Measurements from ENCODE around the gene TSPAN32. TPM values are rescaled to one million over a fixed set of nuclear protein-coding genes. Genes with fewer than 3 reads are reported as not detected.
"Not testable (repeated sequence)": the region's sequence is repeated elsewhere in the genome, so short reads cannot be mapped to it uniquely, and the experiment has no call there.

The TSPAN32 gene
- total RNA-seq, 1 experiment from 2014 or later, result not detected

DNA sequence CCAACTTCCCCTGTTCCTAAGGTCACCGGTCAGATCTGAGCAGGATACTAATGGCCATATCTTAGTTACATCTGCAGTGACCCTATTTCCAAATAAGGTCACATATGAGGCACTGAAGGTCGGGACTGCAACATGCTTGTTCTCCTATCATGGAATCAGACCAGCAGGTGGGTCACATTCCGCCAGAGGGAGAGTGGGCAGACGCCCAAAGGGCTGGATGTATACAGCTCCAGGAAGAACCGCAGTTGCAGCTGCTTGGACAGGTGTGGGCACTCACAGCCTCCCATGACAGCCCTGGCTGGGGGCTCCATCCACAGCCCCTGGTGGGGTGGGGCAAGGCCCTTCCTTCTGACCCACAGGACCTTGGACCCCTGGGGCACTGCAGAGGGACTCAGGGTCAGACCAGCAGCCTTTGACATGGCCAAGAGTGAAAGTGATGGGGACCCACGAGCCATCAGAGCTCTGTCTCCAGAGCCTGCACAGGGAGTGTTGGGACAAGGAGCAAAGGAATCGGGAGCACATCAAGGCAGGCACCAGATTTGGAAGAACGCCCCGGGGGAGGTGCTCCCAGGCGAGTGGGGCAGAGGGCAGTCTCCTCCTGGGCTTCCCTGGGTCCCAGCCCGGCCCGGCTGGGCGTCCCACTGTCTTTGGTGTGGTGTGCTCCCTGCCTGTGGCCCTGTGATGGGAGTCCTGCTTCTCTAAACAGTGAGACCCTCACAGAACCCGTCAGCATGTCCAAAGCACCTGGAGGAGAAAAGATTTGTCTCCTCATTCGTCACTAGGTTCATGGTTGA lies 62.0 kb downstream of the TSPAN32 start:
- Histone ChIP-seq H3K27ac (ENCODE audit: low read length) (no peak overlapping the region), H3K4me1 (ENCODE audit: control insufficient read depth, insufficient read depth, low read length) (no peaks in the 10 kb centered on the region), H3K9me3 (ENCODE audit: control insufficient read depth, insufficient read depth, low read depth, low read length) (no peaks in the 10 kb centered on the region), H3K27me3 (ENCODE audit: control insufficient read depth, insufficient read depth, low read length) (no peaks in the 10 kb centered on the region; the same call in 1 of the 2 replicates), H3K36me3 (ENCODE audit: control insufficient read depth, insufficient read depth, low read length) (no peaks in the 10 kb centered on the region), H3K4me3 (ENCODE audit: low read depth in 2 of 2, low read length in 2 of 2) (no peak overlapping the region)
- intact Hi-C loops (cut with micrococcal nuclease; ENCODE audit: unreplicated experiment) (no loop called here), in situ Hi-C loops (cut with HindIII; ENCODE audit: low pct_unique_long_range_greater_than_20kb, low sequenced_read_pairs) (no loop called here)
- DNase-seq (ENCODE audit: low read depth, low spot score), result no peak
- TF ChIP-seq, protein P1, sequence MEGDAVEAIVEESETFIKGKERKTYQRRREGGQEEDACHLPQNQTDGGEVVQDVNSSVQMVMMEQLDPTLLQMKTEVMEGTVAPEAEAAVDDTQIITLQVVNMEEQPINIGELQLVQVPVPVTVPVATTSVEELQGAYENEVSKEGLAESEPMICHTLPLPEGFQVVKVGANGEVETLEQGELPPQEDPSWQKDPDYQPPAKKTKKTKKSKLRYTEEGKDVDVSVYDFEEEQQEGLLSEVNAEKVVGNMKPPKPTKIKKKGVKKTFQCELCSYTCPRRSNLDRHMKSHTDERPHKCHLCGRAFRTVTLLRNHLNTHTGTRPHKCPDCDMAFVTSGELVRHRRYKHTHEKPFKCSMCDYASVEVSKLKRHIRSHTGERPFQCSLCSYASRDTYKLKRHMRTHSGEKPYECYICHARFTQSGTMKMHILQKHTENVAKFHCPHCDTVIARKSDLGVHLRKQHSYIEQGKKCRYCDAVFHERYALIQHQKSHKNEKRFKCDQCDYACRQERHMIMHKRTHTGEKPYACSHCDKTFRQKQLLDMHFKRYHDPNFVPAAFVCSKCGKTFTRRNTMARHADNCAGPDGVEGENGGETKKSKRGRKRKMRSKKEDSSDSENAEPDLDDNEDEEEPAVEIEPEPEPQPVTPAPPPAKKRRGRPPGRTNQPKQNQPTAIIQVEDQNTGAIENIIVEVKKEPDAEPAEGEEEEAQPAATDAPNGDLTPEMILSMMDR (IDR thresholded peaks at IDR 0.05), result no peak
- TF ChIP-seq SIN3A (IDR thresholded peaks at IDR 0.05; ENCODE audit: borderline replicate concordance, insufficient read depth, low read depth, low read length), result no peak
- no peak for TF ChIP-seq TCF7L2 (IDR thresholded peaks at IDR 0.05; ENCODE audit: low read depth, low read length)
- TF ChIP-seq POLR2AphosphoS5 (IDR thresholded peaks at IDR 0.05; ENCODE audit: low read depth, low read length), result no peak
- TF ChIP-seq, protein P2, sequence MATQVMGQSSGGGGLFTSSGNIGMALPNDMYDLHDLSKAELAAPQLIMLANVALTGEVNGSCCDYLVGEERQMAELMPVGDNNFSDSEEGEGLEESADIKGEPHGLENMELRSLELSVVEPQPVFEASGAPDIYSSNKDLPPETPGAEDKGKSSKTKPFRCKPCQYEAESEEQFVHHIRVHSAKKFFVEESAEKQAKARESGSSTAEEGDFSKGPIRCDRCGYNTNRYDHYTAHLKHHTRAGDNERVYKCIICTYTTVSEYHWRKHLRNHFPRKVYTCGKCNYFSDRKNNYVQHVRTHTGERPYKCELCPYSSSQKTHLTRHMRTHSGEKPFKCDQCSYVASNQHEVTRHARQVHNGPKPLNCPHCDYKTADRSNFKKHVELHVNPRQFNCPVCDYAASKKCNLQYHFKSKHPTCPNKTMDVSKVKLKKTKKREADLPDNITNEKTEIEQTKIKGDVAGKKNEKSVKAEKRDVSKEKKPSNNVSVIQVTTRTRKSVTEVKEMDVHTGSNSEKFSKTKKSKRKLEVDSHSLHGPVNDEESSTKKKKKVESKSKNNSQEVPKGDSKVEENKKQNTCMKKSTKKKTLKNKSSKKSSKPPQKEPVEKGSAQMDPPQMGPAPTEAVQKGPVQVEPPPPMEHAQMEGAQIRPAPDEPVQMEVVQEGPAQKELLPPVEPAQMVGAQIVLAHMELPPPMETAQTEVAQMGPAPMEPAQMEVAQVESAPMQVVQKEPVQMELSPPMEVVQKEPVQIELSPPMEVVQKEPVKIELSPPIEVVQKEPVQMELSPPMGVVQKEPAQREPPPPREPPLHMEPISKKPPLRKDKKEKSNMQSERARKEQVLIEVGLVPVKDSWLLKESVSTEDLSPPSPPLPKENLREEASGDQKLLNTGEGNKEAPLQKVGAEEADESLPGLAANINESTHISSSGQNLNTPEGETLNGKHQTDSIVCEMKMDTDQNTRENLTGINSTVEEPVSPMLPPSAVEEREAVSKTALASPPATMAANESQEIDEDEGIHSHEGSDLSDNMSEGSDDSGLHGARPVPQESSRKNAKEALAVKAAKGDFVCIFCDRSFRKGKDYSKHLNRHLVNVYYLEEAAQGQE (IDR thresholded peaks at IDR 0.05; ENCODE audit: insufficient read depth in 1 of 2, low read depth in 2 of 2, low read length in 1 of 2), result no peak
- BruUV-seq (replicated peaks), result no TSS peak
- POLR2A ChIA-PET, result no interaction called here
- no peak for ATAC-seq
- CTCF ChIA-PET, result no interaction called here

DNA sequence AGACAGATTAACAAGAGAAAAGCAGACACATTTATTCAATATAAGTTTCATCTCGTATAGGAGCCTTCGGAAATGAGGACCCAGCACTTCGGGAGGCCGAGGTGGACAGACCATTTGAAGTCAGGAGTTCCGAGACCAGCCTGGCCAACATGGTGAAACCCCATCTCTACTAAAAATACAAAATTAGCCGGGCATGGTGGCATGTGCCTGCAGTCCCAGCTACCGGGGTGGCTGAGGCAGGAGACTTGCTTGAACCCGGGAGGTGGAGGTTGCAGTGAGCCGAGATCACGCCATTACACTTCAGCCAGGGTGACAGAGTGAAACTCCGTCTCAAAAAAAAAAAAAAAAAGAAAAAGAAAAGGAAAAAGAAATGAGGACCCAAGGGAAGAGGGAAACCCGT lies 62.6 kb downstream of the TSPAN32 start:
- H3K4me3 ChIP-seq (ENCODE audit: low read depth in 2 of 2, low read length in 2 of 2); H3K36me3 ChIP-seq (ENCODE audit: control insufficient read depth, insufficient read depth, low read length); DNase-seq (ENCODE audit: low read depth, low spot score); CTCF ChIA-PET; H3K9me3 ChIP-seq (ENCODE audit: control insufficient read depth, insufficient read depth, low read depth, low read length); H3K4me1 ChIP-seq (ENCODE audit: control insufficient read depth, insufficient read depth, low read length); in situ Hi-C loops (cut with HindIII; ENCODE audit: low pct_unique_long_range_greater_than_20kb, low sequenced_read_pairs); H3K27me3 ChIP-seq (ENCODE audit: control insufficient read depth, insufficient read depth, low read length); POLR2A ChIA-PET; BruUV-seq (replicated peaks); intact Hi-C loops (cut with micrococcal nuclease; ENCODE audit: unreplicated experiment); ATAC-seq; H3K27ac ChIP-seq (ENCODE audit: low read length): not testable (repeated sequence)

DNA sequence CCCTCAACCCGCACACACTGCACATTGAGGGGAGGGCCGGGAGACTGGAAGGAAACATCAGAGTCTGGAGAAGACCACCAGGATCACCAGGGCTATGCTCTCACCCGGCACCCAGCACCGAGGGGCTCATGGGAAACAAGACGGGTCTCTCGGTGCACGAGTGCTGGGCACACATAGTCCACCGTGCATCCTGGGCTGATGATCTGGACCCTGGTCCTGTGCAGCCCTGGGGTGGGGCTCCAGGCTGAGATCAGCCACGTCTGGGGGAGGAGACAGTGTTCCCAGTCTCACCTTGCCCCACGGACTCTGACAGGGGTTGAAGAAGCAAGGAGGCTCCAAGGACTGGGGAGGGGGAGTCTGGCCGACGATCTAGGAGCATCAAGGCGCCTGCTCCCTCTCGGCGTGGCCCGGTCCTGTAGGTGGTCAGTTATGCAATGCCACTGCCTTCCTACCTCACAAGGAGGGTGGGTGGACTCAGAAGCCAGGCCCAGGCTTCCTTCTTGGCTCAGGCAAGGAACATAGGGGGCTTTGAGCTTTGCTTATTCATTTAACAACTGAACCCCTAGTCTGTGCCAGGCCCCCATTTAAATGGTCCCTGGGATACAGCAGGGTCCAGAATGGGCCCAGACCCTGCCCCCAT lies 63.9 kb downstream of the TSPAN32 start:
- Histone ChIP-seq H3K27me3 (ENCODE audit: control insufficient read depth, insufficient read depth, low read length) (no peaks in the 10 kb centered on the region; the same call in 1 of the 2 replicates), H3K4me3 (ENCODE audit: low read depth in 2 of 2, low read length in 2 of 2) (no peak overlapping the region), H3K9me3 (ENCODE audit: control insufficient read depth, insufficient read depth, low read depth, low read length) (no peaks in the 10 kb centered on the region), H3K36me3 (ENCODE audit: control insufficient read depth, insufficient read depth, low read length) (no peaks in the 10 kb centered on the region), H3K4me1 (ENCODE audit: control insufficient read depth, insufficient read depth, low read length) (no peaks in the 10 kb centered on the region), H3K27ac (ENCODE audit: low read length) (no peak overlapping the region)
- CTCF ChIA-PET, result no interaction called here
- no TSS peak for BruUV-seq (replicated peaks)
- DNase-seq (ENCODE audit: low read depth, low spot score) (no peak), ATAC-seq (no peak)
- intact Hi-C loops (cut with micrococcal nuclease; ENCODE audit: unreplicated experiment) (no loop called here), in situ Hi-C loops (cut with HindIII; ENCODE audit: low pct_unique_long_range_greater_than_20kb, low sequenced_read_pairs) (no loop called here)
- POLR2A ChIA-PET, result no interaction called here
- TF ChIP-seq, protein P1 (IDR thresholded peaks at IDR 0.05), result no peak
- TF ChIP-seq POLR2AphosphoS5 (IDR thresholded peaks at IDR 0.05; ENCODE audit: low read depth, low read length), result no peak
- no peak for TF ChIP-seq TCF7L2 (IDR thresholded peaks at IDR 0.05; ENCODE audit: low read depth, low read length)
- TF ChIP-seq, protein P2 (IDR thresholded peaks at IDR 0.05; ENCODE audit: insufficient read depth in 1 of 2, low read depth in 2 of 2, low read length in 1 of 2), result no peak
- no peak for TF ChIP-seq SIN3A (IDR thresholded peaks at IDR 0.05; ENCODE audit: borderline replicate concordance, insufficient read depth, low read depth, low read length)
